ENCODE data around the gene HEATR5B. TPM values are rescaled to one million over a fixed set of nuclear protein-coding genes. Genes with fewer than 3 reads are reported as not detected.
"Not testable (repeated sequence)": the region's sequence is repeated elsewhere in the genome, so short reads cannot be mapped to it uniquely, and the experiment has no call there.

Gene HEATR5B
- total RNA-seq, 1 donor from 2014 or later: 22.4 TPM

- no peak for DNase-seq (ENCODE audit: low spot score)
These were observed 102.3 kb downstream of the HEATR5B start for GRCh38 chr2:36981911-36982310.

DNA sequence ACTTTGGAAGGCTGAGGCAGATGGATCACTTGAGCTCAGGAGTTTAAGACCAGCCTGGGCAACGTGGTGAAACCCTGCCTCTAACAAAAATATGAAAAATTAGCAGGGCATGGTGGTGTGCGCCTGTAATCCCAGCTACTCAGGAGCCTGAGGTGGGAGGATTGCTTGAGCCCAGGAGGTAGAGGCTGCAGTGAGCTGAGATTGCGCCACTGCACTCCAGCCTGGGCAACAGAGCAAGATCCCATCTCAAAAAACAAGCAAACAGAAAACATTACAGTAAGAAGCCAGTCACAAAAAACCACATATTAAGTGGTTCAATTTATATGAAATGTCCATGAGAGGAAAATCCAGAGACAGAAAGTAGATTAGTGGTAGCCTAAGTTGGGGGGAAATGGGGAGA lies 105.2 kb downstream of the HEATR5B start:
- not testable (repeated sequence) for DNase-seq (ENCODE audit: low spot score)

GRCh38 chr2:36976065-36976464 lies 108.1 kb downstream of the HEATR5B start:
- no peak for DNase-seq (ENCODE audit: low spot score)

- DNase-seq (ENCODE audit: low spot score): no peak
These were observed 108.9 kb downstream of the HEATR5B start for GRCh38 chr2:36975306-36975705.

GRCh38 chr2:36973320-36973719 lies 110.9 kb downstream of the HEATR5B start:
- no peak for DNase-seq (ENCODE audit: low spot score)

DNA sequence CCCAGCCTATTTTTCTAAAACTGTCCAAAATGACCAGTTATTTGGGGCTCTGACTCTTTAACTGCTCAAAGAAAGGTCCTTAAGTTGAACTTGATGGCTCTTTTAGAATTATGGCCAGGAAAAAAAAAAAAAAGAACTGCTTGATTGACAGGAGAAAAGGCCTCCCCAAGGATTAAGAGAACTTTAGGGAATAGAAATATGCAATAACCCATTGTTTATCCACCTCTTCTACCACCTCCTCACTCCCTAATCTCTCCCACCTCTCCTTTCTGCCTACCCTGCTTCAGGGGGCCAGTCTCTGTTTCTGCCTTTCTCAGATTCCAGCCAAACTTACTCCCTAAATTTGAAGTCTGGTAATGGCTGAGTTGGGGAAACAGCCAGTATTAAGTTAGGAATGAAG lies 112.2 kb downstream of the HEATR5B start:
- DNase-seq (ENCODE audit: low spot score): no peak

DNA sequence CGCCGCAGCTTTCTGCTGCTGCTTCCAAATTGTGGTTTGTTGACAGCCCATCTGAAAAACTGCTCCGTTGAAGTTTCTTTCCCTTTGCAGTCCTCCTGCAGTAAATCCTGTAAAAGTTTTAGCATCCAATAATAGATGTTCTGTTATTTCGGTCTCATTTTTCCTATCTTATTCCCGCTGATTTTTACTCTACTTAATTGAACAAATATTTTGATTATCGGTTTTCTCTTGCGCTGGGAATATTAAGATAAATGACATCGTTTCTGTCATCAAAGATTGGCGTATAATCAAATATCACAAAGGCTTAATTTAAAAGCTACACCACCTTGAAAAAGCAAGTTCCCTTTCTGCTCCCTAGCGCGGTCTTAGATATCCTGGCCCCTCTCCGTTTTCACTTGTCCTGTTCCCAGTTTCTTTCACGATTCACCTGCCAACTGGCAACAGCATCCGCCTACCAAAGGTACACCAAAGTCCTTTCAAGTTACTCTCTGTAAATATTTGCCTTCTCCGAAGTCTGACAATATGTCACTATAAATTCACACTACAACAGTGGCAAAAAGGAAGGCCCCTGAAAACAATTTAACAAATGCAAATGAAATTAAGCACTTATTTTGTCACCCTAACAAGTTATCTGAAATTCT lies 116.8 kb downstream of the HEATR5B start:
- peak; percentile 35 for DNase-seq (ENCODE audit: low spot score)

DNA sequence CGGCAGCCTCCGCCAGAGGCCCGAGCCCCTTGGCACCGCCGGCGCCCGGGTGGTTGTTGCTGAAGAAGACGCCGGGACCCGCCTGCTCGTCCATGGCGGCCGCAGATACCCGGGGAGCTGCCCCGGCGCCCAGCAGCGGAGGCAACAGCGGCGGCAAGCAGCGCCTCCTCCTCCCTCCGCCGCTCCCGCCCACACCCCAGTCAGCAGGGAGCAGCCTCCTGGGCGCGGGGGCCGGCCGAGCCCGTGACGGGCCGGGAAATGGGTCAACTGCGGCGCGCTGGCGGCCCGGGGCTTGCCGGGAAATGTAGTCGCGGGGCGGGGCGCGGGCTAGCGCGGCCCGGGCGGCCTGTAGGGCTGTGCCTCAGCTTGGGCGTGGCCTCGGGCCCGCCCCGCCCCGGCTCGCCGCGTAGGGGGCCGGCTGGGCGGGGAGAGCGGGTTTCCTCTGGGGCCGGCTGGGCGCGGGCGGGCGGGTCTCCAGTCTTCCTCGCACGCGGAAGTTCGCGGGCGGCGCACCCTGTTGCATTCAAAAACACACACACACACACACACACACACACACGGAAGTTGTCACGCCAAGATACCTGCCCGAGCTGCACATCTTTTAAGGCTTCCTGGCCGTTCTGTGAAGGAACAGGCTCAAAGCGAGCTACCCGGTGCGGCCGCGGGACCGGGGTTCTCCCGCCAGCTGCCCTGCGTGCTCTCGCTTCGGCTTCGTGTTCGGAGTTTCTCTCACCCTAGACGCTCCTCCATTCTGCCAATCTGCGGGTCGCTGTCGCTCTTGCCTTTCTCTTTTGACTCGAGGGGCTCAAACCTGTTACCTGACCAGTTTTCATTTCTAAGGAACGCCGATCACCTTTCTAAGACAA lies 117.6 kb downstream of the HEATR5B start, which contains the start of gene STRN:
Gene STRN (minus strand): TSS at position 167 of the 866 bp plus-strand sequence. CDS start 73 bp downstream, at position 94.
- DNase-seq (ENCODE audit: low spot score): peak; percentile 97

- no peak for DNase-seq (ENCODE audit: low spot score)
These were observed 118.3 kb downstream of the HEATR5B start for GRCh38 chr2:36965751-36966369.

DNA sequence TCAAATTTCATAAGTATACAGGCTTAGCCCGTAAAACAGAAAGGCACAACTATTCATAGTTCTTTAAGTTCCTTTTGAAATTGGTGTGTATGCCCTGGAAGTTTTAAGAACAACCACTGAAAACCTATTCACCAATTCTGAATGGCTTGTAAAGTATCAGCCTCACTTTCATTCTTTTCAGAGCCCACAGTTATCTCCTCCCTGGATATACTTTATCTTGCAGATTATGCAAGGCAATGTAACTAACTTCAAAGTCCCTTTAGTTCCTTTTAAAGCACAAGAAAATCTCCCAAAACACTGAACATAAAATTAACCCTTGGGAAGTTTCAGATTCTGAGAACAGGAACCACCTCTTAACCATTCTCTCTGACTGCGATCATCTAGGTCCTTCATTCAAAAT lies 119.0 kb downstream of the HEATR5B start:
- no peak for DNase-seq (ENCODE audit: low spot score)

- DNase-seq (ENCODE audit: low spot score): no peak
These were observed 119.6 kb downstream of the HEATR5B start for GRCh38 chr2:36964496-36965058.

- no peak for DNase-seq (ENCODE audit: low spot score)
These were observed 120.4 kb downstream of the HEATR5B start for GRCh38 chr2:36963734-36964133.

DNA sequence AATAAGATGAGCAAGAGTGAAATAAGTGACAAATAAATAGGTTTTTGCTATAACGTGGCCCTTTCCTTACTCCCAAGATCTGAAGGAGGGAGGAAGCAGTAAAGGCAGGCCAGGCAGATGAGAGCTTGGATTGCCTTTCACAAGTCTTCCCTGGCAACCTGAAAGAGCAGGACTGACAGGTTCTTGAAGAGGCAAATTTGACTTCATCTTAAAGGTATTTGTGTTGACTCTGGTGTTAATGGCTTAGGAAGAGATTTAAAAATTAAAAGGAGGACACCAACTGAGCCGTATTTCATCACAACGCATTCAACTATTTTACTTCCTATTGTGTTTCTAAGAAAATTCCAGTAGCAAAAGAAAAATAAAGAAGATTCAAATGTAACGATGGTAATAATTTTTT lies 121.1 kb downstream of the HEATR5B start:
- DNase-seq (ENCODE audit: low spot score): no peak

DNA sequence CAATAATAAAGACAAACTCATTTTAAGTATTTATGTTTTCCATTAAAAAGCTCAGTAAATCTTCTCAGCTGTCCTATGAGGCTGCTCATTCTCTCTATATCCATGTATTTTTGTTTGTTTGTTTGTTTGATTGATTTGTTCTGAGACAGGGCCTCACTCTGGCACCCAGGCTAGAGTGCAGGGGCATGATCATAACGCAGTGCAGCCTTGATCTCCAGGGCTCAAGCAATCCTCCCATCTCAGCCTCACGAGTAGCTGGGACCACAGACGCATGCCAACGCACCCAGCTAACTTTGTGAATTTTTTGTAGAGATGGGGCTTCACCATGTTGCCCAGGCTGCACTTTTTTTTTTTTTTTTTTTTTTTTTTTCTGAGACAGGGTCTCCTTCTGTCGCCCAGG lies 123.4 kb downstream of the HEATR5B start:
- no peak for DNase-seq (ENCODE audit: low spot score)

- no peak for DNase-seq (ENCODE audit: low spot score)
These were observed 124.0 kb downstream of the HEATR5B start for GRCh38 chr2:36960005-36960675.

DNA sequence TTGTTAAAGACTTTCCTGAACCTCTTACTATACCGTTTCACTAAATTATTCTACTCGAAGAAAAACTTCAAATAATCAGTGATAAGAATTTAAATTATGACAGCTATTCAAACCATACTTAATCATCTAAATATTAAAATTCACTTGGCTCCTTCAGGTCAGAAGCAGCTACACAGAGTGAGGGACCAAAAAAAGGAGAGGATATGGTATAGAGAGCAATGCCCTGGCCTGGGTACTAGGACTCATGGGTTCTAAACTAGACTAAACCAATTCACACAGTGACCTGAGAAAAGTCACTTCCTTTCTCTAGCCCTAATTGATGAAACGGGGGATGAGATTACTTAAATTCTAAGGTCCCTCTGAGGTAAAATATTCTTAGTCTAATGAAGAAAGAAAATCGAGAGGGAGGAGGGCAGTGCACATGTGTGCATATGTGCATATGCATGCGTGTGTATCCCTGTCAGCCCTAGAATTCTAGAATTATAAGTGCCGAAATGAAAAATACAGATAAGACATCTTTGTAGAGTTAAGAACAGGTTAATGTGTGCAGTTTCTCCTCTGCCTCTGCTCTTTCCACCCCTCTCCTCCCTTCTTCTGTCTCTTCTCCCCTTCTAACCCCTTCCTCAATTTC lies 129.1 kb downstream of the HEATR5B start:
- DNase-seq (ENCODE audit: low spot score): no peak

- no peak for DNase-seq (ENCODE audit: low spot score)
These were observed 131.4 kb downstream of the HEATR5B start for GRCh38 chr2:36952748-36953197.

GRCh38 chr2:36951574-36951973 lies 132.6 kb downstream of the HEATR5B start:
- no peak for DNase-seq (ENCODE audit: low spot score)

DNA sequence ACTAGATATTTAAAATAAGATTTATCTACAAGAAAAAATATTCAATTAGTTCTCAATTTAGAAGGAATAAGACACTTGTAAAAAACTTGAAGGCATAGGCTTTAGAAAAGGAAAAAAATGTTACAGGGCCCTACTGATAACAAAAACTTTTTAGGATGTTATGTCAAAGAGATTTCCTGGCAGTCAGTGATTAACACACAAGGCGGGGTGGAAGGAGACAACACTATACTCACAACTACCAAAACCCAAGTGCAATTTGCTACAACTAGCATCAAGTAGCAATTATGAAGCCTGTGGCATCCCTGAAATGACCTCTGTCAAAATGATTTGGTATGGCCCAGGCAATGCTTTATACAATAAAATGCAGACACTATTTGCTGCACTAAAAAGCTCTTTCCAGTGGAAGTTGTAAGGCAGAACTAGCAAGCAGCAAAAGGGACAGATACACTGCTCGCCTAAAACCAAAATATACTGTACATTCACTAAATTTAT lies 133.1 kb downstream of the HEATR5B start:
- no peak for DNase-seq (ENCODE audit: low spot score)

- DNase-seq (ENCODE audit: low spot score): no peak
These were observed 134.3 kb downstream of the HEATR5B start for GRCh38 chr2:36949845-36950244.

- DNase-seq (ENCODE audit: low spot score): not testable (repeated sequence)
These were observed 138.9 kb downstream of the HEATR5B start for GRCh38 chr2:36945240-36945639.

Measured in mucosa of gallbladder (tissue), 1 donor.